Neuronal stem cell (in vitro differentiated cells): Measurements from ENCODE around the gene MCHR2. TPM values are rescaled to one million over a fixed set of nuclear protein-coding genes. Genes with fewer than 3 reads are reported as not detected.
"Not testable (repeated sequence)": the region's sequence is repeated elsewhere in the genome, so short reads cannot be mapped to it uniquely, and the experiment has no call there.

Experiments
- DNase-seq: peaks from one replicate; pipeline ENCODE4 v3.0.0-alpha.2; 2013; ENCODE audit warnings: low spot score
- H2AFZ ChIP-seq: one replicate; pipeline ENCODE4 v1.6.1; 2013; ENCODE audit warnings: mild to moderate bottlenecking, low read length, inconsistent platforms
- H2AK5ac ChIP-seq: 2 replicates; pipeline ENCODE4 v1.6.1; 2013; ENCODE audit warnings: low read depth, mild to moderate bottlenecking, inconsistent platforms, low read length, moderate library complexity, mixed read lengths
- H2BK120ac ChIP-seq: 2 replicates; pipeline ENCODE4 v1.6.1; 2013; ENCODE audit warnings: low read depth, mild to moderate bottlenecking, inconsistent platforms, low read length, moderate library complexity, mixed read lengths
- H2BK12ac ChIP-seq: one replicate; pipeline ENCODE4 v1.6.1; 2013; ENCODE audit warnings: low read length, inconsistent platforms
- H2BK15ac ChIP-seq: 2 replicates; pipeline ENCODE4 v1.6.1; 2013; ENCODE audit warnings: mild to moderate bottlenecking, low read length, inconsistent platforms, mixed read lengths
- H2BK5ac ChIP-seq: one replicate; pipeline ENCODE4 v1.6.1; 2013; ENCODE audit warnings: inconsistent platforms, mild to moderate bottlenecking, low read length, moderate library complexity
- H3K14ac ChIP-seq: one replicate; pipeline ENCODE4 v1.6.1; 2013; ENCODE audit warnings: low read length, inconsistent platforms
- H3K18ac ChIP-seq: 2 replicates; pipeline ENCODE4 v1.6.1; 2013; ENCODE audit warnings: low read length, inconsistent platforms
- H3K23ac ChIP-seq: 2 replicates; pipeline ENCODE4 v1.6.1; 2013; ENCODE audit warnings: low read depth, mild to moderate bottlenecking, mixed read lengths, low read length, inconsistent platforms; ENCODE audit not compliant: poor library complexity
- H3K27ac ChIP-seq: replicated peaks from 3 replicates; pipeline ENCODE4 v1.5.1; 2013; ENCODE audit warnings: low read length, inconsistent platforms
- H3K27me3 ChIP-seq, 3 experiments: 2 replicates each; pipeline ENCODE4 v1.6.1; 2013; ENCODE audit warnings: low read length in 3 of 3, mild to moderate bottlenecking in 2 of 3, inconsistent platforms in 1 of 3, low read depth in 1 of 3, mixed read lengths in 1 of 3, moderate library complexity in 1 of 3; ENCODE audit not compliant: control insufficient read depth in 3 of 3, insufficient read depth in 3 of 3
- H3K36me3 ChIP-seq, 2 donors: replicated peaks in 1 of 2; 2 replicates each; pipeline ENCODE4 v1.6.1; 2013; ENCODE audit warnings: low read length in 2 of 2; ENCODE audit not compliant: control insufficient read depth in 2 of 2, insufficient read depth in 2 of 2
- H3K4ac ChIP-seq: 2 replicates; pipeline ENCODE4 v1.6.1; 2013; ENCODE audit warnings: inconsistent platforms, mild to moderate bottlenecking, low read length, moderate library complexity
- H3K4me1 ChIP-seq, 2 donors: 1 replicate in 1 of 2; 2 replicates in 1 of 2; pipeline ENCODE4 v1.6.1; 2013; ENCODE audit warnings: low read length in 2 of 2, low read depth in 1 of 2; ENCODE audit not compliant: control insufficient read depth in 2 of 2, insufficient read depth in 1 of 2
- H3K4me2 ChIP-seq: one replicate; pipeline ENCODE4 v1.6.1; 2013; ENCODE audit warnings: mild to moderate bottlenecking, low read length, inconsistent platforms; ENCODE audit not compliant: insufficient read depth, poor library complexity, severe bottlenecking
- H3K4me3 ChIP-seq, 2 donors: 2 replicates each; pipeline ENCODE4 v1.5.1; 2013; ENCODE audit warnings: low read length in 2 of 2, mild to moderate bottlenecking in 2 of 2, inconsistent platforms in 1 of 2, moderate library complexity in 1 of 2
- H3K79me1 ChIP-seq: one replicate; pipeline ENCODE4 v1.6.1; 2013; ENCODE audit warnings: low read depth, mild to moderate bottlenecking, inconsistent platforms, low read length, moderate library complexity
- H3K9ac ChIP-seq: one replicate; pipeline ENCODE4 v1.6.1; 2013; ENCODE audit warnings: mild to moderate bottlenecking, low read depth, low read length, inconsistent platforms; ENCODE audit not compliant: poor library complexity
- H3K9me3 ChIP-seq, 2 donors: replicated peaks in 1 of 2; 2 replicates each; pipeline versions ENCODE3 to v1.6.1; 2013; ENCODE audit warnings: low read length in 2 of 2, mild to moderate bottlenecking in 2 of 2, inconsistent platforms in 1 of 2, low read depth in 1 of 2, mixed read lengths in 1 of 2, moderate library complexity in 1 of 2; ENCODE audit not compliant: control insufficient read depth in 2 of 2, insufficient read depth in 1 of 2
- H4K8ac ChIP-seq: one replicate; pipeline ENCODE4 v1.6.1; 2013; ENCODE audit warnings: low read depth, mild to moderate bottlenecking, inconsistent platforms, low read length, moderate library complexity
- H4K91ac ChIP-seq: one replicate; pipeline ENCODE4 v1.6.1; 2013; ENCODE audit warnings: low read length, low read depth, mild to moderate bottlenecking, inconsistent platforms; ENCODE audit not compliant: poor library complexity
- WGBS, 2 donors: extraction: QIAGEN DNeasy Blood & Tissue Kit; methylation state at CpG; one replicate each; pipeline ENCODE4 v1.1.7; 2013; ENCODE audit warnings: missing lambda C conversion rate in 2 of 2, mixed read lengths in 1 of 2; ENCODE audit not compliant: insufficient read length in 2 of 2, insufficient replicate concordance in 1 of 2; ENCODE audit errors: extremely low coverage in 2 of 2; 5-methylcytosine and 5-hydroxymethylcytosine counted together
- polyA plus RNA-seq, 2 experiments: library from polyadenylated mRNA; stranded (reverse); fragments of 200-250 nt; gene quantifications; one replicate each; pipeline ENCODE4 v1.2.3, GENCODE V29; 2013

The MCHR2 gene
- 0.06 TPM for polyA plus RNA-seq (2013, experiment 1 of 2)
- polyA plus RNA-seq (2013, experiment 2 of 2): 0.03 TPM

- Histone ChIP-seq H2AFZ (peak within 1 kb of the TSS; percentile 56), H3K18ac (peak within 1 kb of the TSS; percentile 87), H3K27ac (no peak within 1 kb of the TSS), H3K9ac (peak within 1 kb of the TSS; percentile 44), H3K23ac (no peak within 1 kb of the TSS), H4K91ac (no peak within 1 kb of the TSS), H3K4me2 (peak within 1 kb of the TSS; percentile 96), H3K9me3 (no peaks in the 10 kb centered on the region), H2BK15ac (no peak within 1 kb of the TSS), H3K27me3 (peaks cover 4 to 25% (median 6%) of the 10 kb centered on the region in 3 experiments), H2AK5ac (no peak within 1 kb of the TSS), H3K14ac (peak within 1 kb of the TSS; percentile 5), H2BK5ac (no peak within 1 kb of the TSS), H2BK120ac (peak within 1 kb of the TSS; percentile 50), H3K4me3 (peak within 1 kb of the TSS in 1 of 2 donors; percentile 81), H3K36me3 (no peaks in the 10 kb centered on the region), H3K4me1 (peaks cover 0 to 2% of the 10 kb centered on the region in 2 donors), H2BK12ac (no peak within 1 kb of the TSS), H4K8ac (no peak within 1 kb of the TSS), H3K79me1 (no peaks in the 10 kb centered on the region), H3K4ac (no peak within 1 kb of the TSS)
- no CpG with 5 or more reads among the region's 64 CpGs for WGBS, 2 donors
- no peak for DNase-seq
These were observed at the start of gene MCHR2 for GRCh38 chr6:99993533-99994251. Gene MCHR2, minus strand, starts transcription at chr6:99994223. Its CDS starts 38,076 bp downstream, at chr6:99956147.

- not testable (repeated sequence) for H3K27me3 ChIP-seq, H2AK5ac ChIP-seq, H3K4me2 ChIP-seq, H3K79me1 ChIP-seq, H2BK12ac ChIP-seq, H2AFZ ChIP-seq, H4K91ac ChIP-seq, H3K36me3 ChIP-seq, H3K4ac ChIP-seq, H3K4me3 ChIP-seq, H3K14ac ChIP-seq, H3K9me3 ChIP-seq, H3K9ac ChIP-seq, H2BK5ac ChIP-seq, H3K27ac ChIP-seq, H2BK120ac ChIP-seq, DNase-seq, H2BK15ac ChIP-seq, H3K18ac ChIP-seq, H4K8ac ChIP-seq, H3K4me1 ChIP-seq, H3K23ac ChIP-seq
- WGBS, 2 donors: no CpG with 5 or more reads among the region's 1 CpG
These were observed 44.5 kb upstream of the MCHR2 start for GRCh38 chr6:100038546-100038945.

GRCh38 chr6:100035873-100036653, 42.0 kb upstream of the MCHR2 start:
- H2BK120ac ChIP-seq: no peak overlapping the region
- H3K4me2 ChIP-seq: no peak overlapping the region
- no peak overlapping the region for H3K9ac ChIP-seq
- no CpG with 5 or more reads among the region's 8 CpGs for WGBS, 2 donors
- no peak for DNase-seq
- H3K9me3 ChIP-seq: peaks cover 2 to 3% of the 10 kb centered on the region in 2 donors
- no peaks in the 10 kb centered on the region for H3K4me1 ChIP-seq
- no peaks in the 10 kb centered on the region for H3K36me3 ChIP-seq
- H3K27ac ChIP-seq: no peak overlapping the region
- H4K8ac ChIP-seq: no peak overlapping the region
- H2AK5ac ChIP-seq: no peak overlapping the region
- peak overlapping the region; percentile 53 for H2AFZ ChIP-seq
- H4K91ac ChIP-seq: no peak overlapping the region
- no peak overlapping the region for H2BK12ac ChIP-seq
- no peak overlapping the region for H2BK5ac ChIP-seq
- H3K27me3 ChIP-seq: no peaks in the 10 kb centered on the region
- no peak overlapping the region for H3K14ac ChIP-seq
- H3K79me1 ChIP-seq: no peaks in the 10 kb centered on the region
- H2BK15ac ChIP-seq: no peak overlapping the region
- no peak overlapping the region for H3K23ac ChIP-seq
- H3K4ac ChIP-seq: no peak overlapping the region
- H3K18ac ChIP-seq: no peak overlapping the region
- no peak overlapping the region for H3K4me3 ChIP-seq

GRCh38 chr6:100023798-100024197, 29.8 kb upstream of the MCHR2 start:
- no peaks in the 10 kb centered on the region for H3K79me1 ChIP-seq
- no peak overlapping the region for H3K23ac ChIP-seq
- H3K4me2 ChIP-seq: no peak overlapping the region
- H3K4me1 ChIP-seq: no peaks in the 10 kb centered on the region
- no peak overlapping the region for H2BK12ac ChIP-seq
- no peak overlapping the region for H3K4me3 ChIP-seq
- no peaks in the 10 kb centered on the region for H3K36me3 ChIP-seq
- H2AK5ac ChIP-seq: no peak overlapping the region
- H3K27me3 ChIP-seq: no peaks in the 10 kb centered on the region
- H2BK120ac ChIP-seq: no peak overlapping the region
- H2AFZ ChIP-seq: no peak overlapping the region
- H3K4ac ChIP-seq: no peak overlapping the region
- no peak overlapping the region for H2BK5ac ChIP-seq
- no peak overlapping the region for H3K18ac ChIP-seq
- no peak overlapping the region for H2BK15ac ChIP-seq
- no peak overlapping the region for H3K9ac ChIP-seq
- H3K14ac ChIP-seq: no peak overlapping the region
- H4K8ac ChIP-seq: no peak overlapping the region
- no peak for DNase-seq
- H4K91ac ChIP-seq: no peak overlapping the region
- no CpG with 5 or more reads among the region's 2 CpGs for WGBS, 2 donors
- no peak overlapping the region for H3K27ac ChIP-seq
- H3K9me3 ChIP-seq: peaks cover 0 to 4% of the 10 kb centered on the region in 2 donors
